ENCODE data around the gene MED1. TPM values are rescaled to one million over a fixed set of nuclear protein-coding genes. Genes with fewer than 3 reads are reported as not detected.

MED1 gene
- total RNA-seq, 4 donors from 2014 or later, result 20.8 to 38.3 (median 25.9) TPM

- intact Hi-C loops (cut with DNase I; ENCODE audit: low total_unique reads), result no loop called here
Observed at GRCh38 chr17:39461926-39462569, 11.0 kb upstream of the MED1 start.

DNA sequence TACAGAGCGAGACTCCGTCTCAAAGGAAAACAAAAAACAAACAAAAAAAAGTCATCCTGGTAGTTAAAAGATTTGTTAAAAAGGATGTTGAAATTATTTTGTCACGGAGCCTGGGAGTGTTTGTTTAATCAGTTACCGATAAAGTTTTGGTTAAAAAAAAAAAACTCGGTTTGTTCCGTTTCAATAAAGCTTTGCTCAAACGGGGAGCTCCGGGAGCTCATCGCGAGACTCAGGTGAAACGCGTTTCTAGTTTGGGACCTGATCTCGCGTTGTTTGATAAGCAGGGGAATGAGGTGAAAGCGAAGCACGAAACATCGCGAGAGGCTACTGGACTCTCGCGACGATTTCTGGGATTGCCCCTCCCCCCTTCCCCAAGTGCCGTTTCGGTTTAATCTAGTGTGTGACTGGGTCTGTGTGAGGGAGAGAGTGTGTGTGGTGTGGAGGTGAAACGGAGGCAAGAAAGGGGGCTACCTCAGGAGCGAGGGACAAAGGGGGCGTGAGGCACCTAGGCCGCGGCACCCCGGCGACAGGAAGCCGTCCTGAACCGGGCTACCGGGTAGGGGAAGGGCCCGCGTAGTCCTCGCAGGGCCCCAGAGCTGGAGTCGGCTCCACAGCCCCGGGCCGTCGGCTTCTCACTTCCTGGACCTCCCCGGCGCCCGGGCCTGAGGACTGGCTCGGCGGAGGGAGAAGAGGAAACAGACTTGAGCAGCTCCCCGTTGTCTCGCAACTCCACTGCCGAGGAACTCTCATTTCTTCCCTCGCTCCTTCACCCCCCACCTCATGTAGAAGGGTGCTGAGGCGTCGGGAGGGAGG, 10.3 kb upstream of the MED1 start, which contains the start of gene CDK12:
Gene CDK12, plus strand, starts transcription at position 374 of the 813 bp plus-strand sequence. CDS start 586 bp downstream, outside the sequence.
- intact Hi-C loops (cut with DNase I; ENCODE audit: low total_unique reads), result no loop called here
- H3K4me3 ChIP-seq (ENCODE audit: low read depth, poor library complexity, severe bottlenecking), result peak within 1 kb of the TSS; percentile 61
- 2% methylated on average over 51 of the region's 51 CpGs for WGBS, 2 donors
- peak in 1 of 3 donors; percentile 18 for TF ChIP-seq CTCF (IDR thresholded peaks at IDR 0.05)
- peak in 1 of 2 donors; percentile 81 for TF ChIP-seq POLR2A (IDR thresholded peaks at IDR 0.05)
- peak; percentile 98 to 99 for DNase-seq (ENCODE audit: low spot score in 2 of 2)

More at GRCh38 chr17:39461926-39462569, 11.0 kb upstream of the MED1 start:
- 0 to 1% methylated on average over 34 of the region's 34 CpGs for WGBS, 2 donors
- peak overlapping the region; percentile 61 for H3K4me3 ChIP-seq (ENCODE audit: low read depth, poor library complexity, severe bottlenecking)
- TF ChIP-seq CTCF (IDR thresholded peaks at IDR 0.05) (no peak), POLR2A (IDR thresholded peaks at IDR 0.05) (no peak)
- peak; percentile 27 to 90 for DNase-seq (ENCODE audit: low spot score in 2 of 2)

DNA sequence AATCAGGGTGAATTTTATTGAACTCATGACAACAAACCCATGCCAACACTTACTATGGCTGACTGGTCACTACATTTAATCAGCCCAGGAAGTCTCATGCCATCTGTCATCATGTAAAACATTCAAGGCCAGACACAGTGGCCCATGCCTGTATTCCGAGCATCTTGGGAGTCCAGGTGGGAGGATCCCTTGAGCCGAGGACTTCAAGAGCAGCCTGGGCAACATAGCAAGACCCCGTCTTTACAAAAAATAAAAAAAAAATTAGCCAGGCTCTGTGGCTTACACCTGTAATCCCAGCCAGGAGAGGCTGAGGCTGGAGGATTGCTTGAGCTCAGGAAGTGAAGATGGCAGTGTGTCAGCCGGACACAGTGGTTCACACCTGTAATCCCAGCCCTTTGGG, 4.9 kb upstream of the MED1 start:
- H3K4me3 ChIP-seq (ENCODE audit: low read depth, poor library complexity, severe bottlenecking), result no peak overlapping the region
- TF ChIP-seq CTCF (IDR thresholded peaks at IDR 0.05) (no peak), POLR2A (IDR thresholded peaks at IDR 0.05) (no peak)
- DNase-seq (ENCODE audit: low spot score in 2 of 2), result peak in 1 of 2 donors; percentile 54
- 82 to 92% methylated on average over 4 of the region's 4 CpGs for WGBS, 2 donors
- intact Hi-C loops (cut with DNase I; ENCODE audit: low total_unique reads), result no loop called here

DNA sequence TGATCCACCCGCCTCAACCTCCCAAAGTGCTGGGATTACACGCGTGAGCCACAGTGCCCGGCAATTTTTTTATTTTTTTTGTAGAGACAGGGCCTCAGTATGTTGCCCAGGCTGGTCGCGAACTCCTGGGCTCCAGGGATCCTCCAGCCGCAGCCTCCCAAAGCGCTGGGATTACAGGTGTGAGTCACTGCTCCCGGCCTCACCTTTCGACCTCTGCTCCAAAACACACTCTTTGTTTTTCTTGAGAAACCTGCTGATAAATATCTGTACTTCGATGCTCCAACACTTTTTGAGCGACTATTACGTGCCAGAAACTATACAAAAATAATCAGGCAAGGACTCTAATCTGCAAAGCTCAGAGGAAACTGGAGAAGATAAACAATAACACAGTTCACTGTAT, 1.0 kb downstream of the MED1 start:
- peak in 1 of 2 donors; percentile 80 for DNase-seq (ENCODE audit: low spot score in 2 of 2)
- intact Hi-C loops (cut with DNase I; ENCODE audit: low total_unique reads), result no loop called here
- 87 to 90% methylated on average over 13 of the region's 13 CpGs for WGBS, 2 donors

GRCh38 chr17:39447561-39447960, 3.5 kb downstream of the MED1 start:
- WGBS, 2 donors, result 84 to 88% methylated on average over 5 of the region's 5 CpGs
- intact Hi-C loops (cut with DNase I; ENCODE audit: low total_unique reads), result no loop called here
- TF ChIP-seq POLR2A (IDR thresholded peaks at IDR 0.05) (no peak), CTCF (IDR thresholded peaks at IDR 0.05) (no peak)
- DNase-seq (ENCODE audit: low spot score in 2 of 2), result no peak
- no peak overlapping the region for H3K4me3 ChIP-seq (ENCODE audit: low read depth, poor library complexity, severe bottlenecking)

More for the DNA sequence above, 1.0 kb downstream of the MED1 start:
- TF ChIP-seq POLR2A (IDR thresholded peaks at IDR 0.05) (no peak), CTCF (IDR thresholded peaks at IDR 0.05) (no peak)
- no peak overlapping the region for H3K4me3 ChIP-seq (ENCODE audit: low read depth, poor library complexity, severe bottlenecking)

Measured in lower leg skin (tissue), 4 donors.